HG03095 (cell line): Measurements from ENCODE around the gene CISD2.
"Not testable (repeated sequence)": the region's sequence is repeated elsewhere in the genome, so short reads cannot be mapped to it uniquely, and the experiment has no call there.

Source experiments
- ATAC-seq: cut with Tn5 transposase; IDR thresholded peaks from one replicate; pipeline ENCODE4 v1.9.1; 2021; ENCODE audit warnings: moderate library complexity; ENCODE audit not compliant: unreplicated experiment

The CISD2 gene

DNA sequence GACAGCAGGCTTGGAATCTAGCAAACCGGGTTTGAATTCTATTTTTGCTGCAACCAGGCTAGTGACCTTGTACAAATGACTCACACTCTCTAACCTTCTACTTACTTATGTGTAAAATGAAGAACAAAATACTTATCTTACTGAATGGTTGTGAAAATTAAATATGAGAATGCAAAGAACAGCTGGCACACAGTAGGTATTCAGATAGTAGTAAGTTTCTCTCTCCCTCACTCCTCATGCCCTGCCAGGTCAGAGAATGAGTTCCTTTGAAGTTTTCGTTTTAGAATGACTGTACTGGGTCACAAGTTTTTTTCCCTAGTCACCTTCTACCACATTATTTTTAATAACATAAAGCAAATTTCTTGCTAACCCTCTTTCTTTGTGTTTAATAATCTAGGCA is 33.0 kb downstream of the CISD2 start:
- no peak for ATAC-seq

DNA sequence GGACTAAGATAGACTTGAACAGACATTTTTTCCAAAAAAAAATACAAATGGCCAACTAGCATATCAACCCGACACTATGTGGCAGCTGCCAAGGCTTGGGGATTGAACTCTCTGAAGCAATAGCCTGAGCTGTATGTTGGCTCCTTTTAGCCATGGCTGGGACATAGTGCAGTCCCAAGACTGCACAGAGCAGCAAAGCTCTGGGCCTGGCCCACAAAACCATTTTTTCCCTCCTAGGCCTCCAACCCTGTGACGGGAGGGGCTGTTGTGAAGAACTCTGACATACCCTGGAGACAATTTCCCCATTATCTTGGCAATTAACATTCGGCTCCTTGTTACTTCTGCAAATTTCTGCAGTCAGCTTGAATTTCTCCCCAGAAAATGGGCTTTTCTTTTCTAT is 50.1 kb downstream of the CISD2 start:
- ATAC-seq, result no peak

DNA sequence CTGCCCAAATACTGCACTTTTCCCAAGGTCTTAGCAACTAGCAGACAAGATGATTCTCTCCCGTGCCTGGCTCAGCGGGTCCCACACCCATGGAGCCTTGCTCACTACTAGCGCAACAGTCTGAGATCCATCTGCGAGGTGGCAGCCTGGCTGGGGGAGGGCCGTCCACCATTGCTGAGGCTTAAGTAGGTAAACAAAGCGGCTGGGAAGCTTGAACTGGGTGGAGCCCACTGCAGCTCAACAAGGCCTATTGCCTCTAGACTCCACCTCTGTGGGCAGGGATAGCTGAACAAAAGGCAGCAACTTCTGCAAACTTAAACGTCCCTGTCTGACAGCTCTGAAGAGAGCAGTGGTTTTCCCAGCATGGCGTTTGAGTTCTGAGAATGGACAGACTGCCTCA is 50.9 kb downstream of the CISD2 start:
- not testable (repeated sequence) for ATAC-seq

DNA sequence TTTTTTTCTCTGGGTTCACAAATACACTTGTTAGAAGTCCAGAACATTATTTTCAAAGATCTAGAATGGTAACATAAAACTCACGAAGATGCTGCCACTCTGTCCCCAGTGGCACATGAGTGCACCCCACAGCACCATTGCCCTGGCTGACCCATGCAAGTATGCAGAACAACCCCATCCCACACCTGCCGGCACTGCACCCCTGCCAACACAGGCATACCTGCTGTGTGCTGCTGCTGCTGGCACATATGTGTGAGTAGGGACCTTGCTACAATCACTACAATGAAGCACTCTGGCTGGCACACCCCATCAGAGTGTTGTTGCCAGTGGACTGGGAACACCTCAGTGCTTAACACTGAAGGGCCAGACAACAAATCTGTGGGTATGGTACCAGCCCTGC is 66.9 kb downstream of the CISD2 start:
- ATAC-seq, result no peak

- ATAC-seq, result not testable (repeated sequence)
Observed at GRCh38 chr4:102938063-102938462, 69.3 kb downstream of the CISD2 start.
